IMR-90 (cell line): Measurements from ENCODE around the gene ARMC6.

Experiments
- BHLHE40 ChIP-seq: fragments of 150-350 bp; IDR thresholded peaks from 2 replicates; pipeline ENCODE4 v1.6.1; 2016; ENCODE audit warnings: mild to moderate bottlenecking, low read depth, low read length
- CEBPB ChIP-seq: IDR thresholded peaks from 2 replicates; pipeline ENCODE4 v1.6.1; 2012; ENCODE audit warnings: low read depth, low read length, improper control_type of control experiment
- FOS ChIP-seq: fragments of 150-350 bp; IDR thresholded peaks from 2 replicates; pipeline ENCODE4 v1.6.1; 2016; ENCODE audit warnings: low read depth, low read length
- MAFK ChIP-seq: IDR thresholded peaks from 2 replicates; pipeline ENCODE4 v1.6.1; 2012; ENCODE audit warnings: low read depth, low read length, improper control_type of control experiment
- NFE2L2 ChIP-seq: fragments of 150-350 bp; IDR thresholded peaks from 2 replicates; pipeline ENCODE4 v1.6.1; 2016; ENCODE audit warnings: low read depth, mild to moderate bottlenecking, low read length
- POLR2A ChIP-seq: IDR thresholded peaks from 2 replicates; pipeline ENCODE4 v1.6.1; 2012; ENCODE audit warnings: mild to moderate bottlenecking, low read depth, low read length
- RAD21 ChIP-seq: IDR thresholded peaks from 2 replicates; pipeline ENCODE4 v1.6.1; 2012; ENCODE audit warnings: low read length, improper control_type of control experiment
- RCOR1 ChIP-seq: IDR thresholded peaks from 2 replicates; pipeline ENCODE4 v1.6.1; 2012; ENCODE audit warnings: mild to moderate bottlenecking, low read length, improper control_type of control experiment; ENCODE audit not compliant: insufficient replicate concordance
- RFX5 ChIP-seq: IDR thresholded peaks from 2 replicates; pipeline ENCODE4 v1.8.0; 2012; ENCODE audit warnings: low read depth, mild to moderate bottlenecking, low read length, moderate library complexity
- TF ChIP-seq, protein P1 (sequence below): conservative IDR thresholded peaks from 2 replicates; pipeline ENCODE4 v1.5.1; 2012; ENCODE audit warnings: mild to moderate bottlenecking, low read depth, low read length, improper control_type of control experiment
- TF ChIP-seq, protein P2 (sequence below): fragments of 150-350 bp; IDR thresholded peaks from 2 replicates; pipeline ENCODE4 v1.6.1; 2017; ENCODE audit warnings: mild to moderate bottlenecking, antibody characterized with exemption, low read length, low read depth
- TF ChIP-seq, protein P3 (sequence below): fragments of 150-350 bp; IDR thresholded peaks from 2 replicates; pipeline ENCODE4 v1.6.1; 2016; ENCODE audit warnings: low read depth, mild to moderate bottlenecking, low read length, moderate library complexity, borderline replicate concordance

DNA sequence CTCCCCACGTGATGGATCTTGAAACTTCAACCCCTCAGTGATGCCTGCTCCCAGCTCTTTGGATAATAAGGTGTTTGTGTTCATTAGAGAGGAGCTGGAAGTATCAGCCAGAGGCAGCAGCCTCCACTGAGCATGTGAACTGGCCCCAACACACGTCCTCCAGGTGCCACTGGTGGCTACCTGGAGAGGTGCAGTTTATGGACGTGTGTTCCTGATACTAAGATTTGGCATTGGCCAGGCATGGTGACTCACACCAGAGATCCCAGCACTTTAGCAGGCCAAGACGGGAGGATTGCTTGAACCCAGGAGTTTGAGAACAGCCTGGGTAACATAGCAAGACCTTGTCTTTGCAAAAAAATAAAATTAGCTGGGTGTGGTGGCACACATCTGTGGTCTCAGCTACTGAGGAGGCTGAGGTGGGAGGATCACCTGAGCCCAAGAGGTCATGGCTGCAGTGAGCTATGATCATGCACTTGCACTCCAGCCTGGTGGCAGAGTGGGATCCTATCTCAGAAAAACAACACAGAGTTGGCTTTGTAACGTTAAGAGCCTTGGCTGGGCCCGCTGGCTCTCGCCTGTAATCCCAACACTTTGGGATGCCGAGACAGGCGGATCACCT, 64.8 kb downstream of the ARMC6 start:
- TF ChIP-seq POLR2A, result no peak
- TF ChIP-seq, protein P1, sequence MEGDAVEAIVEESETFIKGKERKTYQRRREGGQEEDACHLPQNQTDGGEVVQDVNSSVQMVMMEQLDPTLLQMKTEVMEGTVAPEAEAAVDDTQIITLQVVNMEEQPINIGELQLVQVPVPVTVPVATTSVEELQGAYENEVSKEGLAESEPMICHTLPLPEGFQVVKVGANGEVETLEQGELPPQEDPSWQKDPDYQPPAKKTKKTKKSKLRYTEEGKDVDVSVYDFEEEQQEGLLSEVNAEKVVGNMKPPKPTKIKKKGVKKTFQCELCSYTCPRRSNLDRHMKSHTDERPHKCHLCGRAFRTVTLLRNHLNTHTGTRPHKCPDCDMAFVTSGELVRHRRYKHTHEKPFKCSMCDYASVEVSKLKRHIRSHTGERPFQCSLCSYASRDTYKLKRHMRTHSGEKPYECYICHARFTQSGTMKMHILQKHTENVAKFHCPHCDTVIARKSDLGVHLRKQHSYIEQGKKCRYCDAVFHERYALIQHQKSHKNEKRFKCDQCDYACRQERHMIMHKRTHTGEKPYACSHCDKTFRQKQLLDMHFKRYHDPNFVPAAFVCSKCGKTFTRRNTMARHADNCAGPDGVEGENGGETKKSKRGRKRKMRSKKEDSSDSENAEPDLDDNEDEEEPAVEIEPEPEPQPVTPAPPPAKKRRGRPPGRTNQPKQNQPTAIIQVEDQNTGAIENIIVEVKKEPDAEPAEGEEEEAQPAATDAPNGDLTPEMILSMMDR, result no peak
- TF ChIP-seq RCOR1, result no peak
- TF ChIP-seq, protein P2, sequence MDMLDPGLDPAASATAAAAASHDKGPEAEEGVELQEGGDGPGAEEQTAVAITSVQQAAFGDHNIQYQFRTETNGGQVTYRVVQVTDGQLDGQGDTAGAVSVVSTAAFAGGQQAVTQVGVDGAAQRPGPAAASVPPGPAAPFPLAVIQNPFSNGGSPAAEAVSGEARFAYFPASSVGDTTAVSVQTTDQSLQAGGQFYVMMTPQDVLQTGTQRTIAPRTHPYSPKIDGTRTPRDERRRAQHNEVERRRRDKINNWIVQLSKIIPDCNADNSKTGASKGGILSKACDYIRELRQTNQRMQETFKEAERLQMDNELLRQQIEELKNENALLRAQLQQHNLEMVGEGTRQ, result no peak
- TF ChIP-seq FOS, result no peak
- no peak for TF ChIP-seq BHLHE40
- TF ChIP-seq RAD21, result no peak
- TF ChIP-seq, protein P3, sequence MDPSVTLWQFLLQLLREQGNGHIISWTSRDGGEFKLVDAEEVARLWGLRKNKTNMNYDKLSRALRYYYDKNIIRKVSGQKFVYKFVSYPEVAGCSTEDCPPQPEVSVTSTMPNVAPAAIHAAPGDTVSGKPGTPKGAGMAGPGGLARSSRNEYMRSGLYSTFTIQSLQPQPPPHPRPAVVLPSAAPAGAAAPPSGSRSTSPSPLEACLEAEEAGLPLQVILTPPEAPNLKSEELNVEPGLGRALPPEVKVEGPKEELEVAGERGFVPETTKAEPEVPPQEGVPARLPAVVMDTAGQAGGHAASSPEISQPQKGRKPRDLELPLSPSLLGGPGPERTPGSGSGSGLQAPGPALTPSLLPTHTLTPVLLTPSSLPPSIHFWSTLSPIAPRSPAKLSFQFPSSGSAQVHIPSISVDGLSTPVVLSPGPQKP, result no peak
- no peak for TF ChIP-seq NFE2L2
- no peak for TF ChIP-seq CEBPB
- TF ChIP-seq RFX5, result no peak
- no peak for TF ChIP-seq MAFK
